ENCODE results near the gene CIPC.

CIPC gene, protein sequence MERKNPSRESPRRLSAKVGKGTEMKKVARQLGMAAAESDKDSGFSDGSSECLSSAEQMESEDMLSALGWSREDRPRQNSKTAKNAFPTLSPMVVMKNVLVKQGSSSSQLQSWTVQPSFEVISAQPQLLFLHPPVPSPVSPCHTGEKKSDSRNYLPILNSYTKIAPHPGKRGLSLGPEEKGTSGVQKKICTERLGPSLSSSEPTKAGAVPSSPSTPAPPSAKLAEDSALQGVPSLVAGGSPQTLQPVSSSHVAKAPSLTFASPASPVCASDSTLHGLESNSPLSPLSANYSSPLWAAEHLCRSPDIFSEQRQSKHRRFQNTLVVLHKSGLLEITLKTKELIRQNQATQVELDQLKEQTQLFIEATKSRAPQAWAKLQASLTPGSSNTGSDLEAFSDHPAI

DNA sequence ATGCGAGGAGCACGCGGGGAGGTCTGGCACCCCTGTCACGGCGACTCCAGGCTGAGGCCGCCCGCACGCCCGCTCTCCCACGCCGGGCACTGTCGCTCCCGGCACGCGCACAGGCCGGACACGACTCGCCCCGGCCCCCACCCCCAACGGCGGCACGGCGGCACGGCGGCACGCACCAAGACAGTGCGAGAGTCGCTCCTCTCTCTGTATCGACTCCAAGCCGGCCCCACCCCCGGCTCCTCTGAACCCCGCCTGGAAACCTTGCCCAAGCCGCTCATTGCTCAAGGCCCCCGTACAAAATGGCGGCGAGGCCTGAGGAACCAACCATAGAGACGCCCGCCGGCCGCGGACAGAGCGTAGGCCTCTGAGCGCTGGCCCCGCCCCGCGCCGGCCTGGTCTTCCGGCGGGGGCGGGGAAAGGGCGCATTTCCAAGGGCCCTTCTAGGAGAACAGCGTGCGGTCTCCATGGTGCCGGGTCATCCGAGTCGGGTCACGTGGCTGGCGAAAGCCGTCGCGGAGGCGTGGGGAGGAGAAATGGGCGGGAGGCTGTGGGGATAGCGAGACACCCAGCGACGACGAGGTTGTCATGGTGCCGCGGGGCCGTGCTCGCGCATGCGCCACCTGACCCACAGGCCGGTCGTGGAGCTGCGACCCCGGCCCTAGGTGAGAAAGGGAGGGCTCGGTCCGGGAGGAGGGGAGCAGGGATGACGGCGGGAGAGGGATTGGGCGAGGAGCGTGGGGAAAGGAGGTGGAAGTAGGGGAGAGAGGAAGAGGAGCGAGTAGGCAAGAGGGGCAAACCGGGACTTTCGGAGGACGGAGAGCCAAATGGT, at the start of gene CIPC:
Gene CIPC (plus strand): TSS at position 559 of the 829 bp plus-strand sequence. CDS start 7,451 bp downstream, outside the sequence.
- DNase-seq (ENCODE audit: low spot score), result peak; percentile 99

DNA sequence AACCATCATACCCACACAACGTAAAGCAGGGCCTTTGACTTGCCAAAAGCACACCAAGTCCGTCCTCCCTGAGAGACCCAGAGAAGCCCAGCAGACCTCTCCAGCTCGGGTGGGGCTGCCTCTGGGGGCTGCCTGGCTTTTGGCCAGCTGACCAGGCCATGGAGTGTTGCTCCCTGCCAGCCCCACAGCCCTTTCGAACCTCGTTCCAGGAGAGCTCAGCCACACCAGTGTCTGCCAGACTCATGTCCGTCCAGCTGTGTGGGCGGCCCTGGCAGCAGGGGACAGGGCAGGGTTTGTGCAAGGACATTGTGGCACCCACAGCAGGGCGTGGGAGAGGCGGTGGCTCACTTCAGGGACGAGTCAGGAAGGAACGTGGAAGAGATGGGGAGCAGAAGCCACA, 46.9 kb upstream of the CIPC start:
- peak; percentile 51 for DNase-seq (ENCODE audit: low spot score)

DNA sequence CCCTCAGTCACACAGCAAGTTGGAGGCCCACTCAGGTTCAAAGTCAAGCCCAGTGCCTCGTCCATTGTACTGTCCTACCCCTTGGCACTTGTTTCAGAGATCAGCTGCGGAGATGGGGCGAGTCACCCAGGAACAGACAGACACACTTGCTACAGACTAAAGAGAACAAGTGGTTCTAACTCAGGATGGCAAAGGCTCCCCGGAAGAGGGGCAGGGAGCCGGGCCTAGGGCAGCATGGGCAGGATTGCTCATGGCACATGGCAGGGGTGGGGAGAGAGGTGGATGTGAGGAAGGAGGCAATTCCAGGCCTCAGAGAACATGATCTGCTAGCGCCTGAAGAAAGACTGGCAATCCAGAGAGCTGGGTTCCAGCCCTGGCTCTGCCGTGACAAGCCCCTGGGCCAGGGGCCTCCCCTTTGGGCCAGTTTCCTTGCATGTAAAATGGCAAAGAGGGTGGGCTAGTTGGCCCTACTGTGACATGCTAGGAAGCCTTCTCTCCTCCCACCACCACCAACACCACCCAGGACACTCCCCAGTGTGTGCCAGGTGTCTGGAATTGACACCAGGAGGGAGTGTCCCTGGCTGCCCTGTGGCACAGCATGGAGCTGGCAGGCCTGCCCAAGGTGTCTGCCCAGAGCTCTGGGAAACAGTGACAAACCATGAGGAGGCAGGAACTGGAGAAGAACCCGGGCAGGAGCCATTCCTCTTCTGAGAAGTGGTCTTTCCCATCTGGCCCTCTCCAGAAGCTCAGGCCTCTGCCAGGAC, 45.6 kb upstream of the CIPC start:
- no peak for DNase-seq (ENCODE audit: low spot score)

DNA sequence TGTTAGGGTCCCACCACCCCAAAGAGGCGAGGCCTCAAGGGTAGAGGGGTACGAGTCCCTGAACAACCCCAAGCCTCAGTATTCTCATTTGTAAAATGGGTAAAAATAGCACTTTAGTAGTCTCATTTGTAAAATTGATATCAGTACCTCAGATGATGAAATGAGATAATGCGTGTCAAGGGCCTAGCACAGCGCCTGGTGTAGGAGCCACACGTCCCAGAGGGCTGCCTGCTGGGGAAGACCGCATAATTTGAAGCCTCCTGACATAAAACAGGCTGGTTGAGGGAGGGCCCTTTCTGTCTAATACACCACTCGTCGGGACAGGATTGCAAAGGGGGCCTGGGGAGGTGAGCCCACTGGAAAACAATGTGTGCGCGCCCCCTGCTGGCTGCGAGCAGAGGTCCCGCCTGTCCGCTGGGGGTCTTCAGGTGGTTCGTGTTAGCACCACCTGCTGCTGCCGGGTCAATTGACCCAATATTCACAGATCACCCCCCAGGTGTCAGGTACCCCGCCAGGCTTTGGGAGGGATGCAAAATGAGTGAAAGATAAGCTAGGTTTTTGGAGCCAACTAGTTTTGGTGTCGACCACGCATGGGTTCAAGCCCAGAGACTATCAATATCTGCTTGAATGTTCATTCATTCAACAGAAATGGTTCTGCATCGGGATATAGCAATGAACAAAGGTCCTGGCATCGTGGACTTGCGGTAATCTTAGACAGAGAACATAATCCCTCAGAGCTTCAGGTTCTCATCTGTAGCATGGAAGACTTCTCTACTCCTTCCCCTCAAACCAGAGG, 44.8 kb upstream of the CIPC start:
- DNase-seq (ENCODE audit: low spot score), result peak; percentile 74

DNA sequence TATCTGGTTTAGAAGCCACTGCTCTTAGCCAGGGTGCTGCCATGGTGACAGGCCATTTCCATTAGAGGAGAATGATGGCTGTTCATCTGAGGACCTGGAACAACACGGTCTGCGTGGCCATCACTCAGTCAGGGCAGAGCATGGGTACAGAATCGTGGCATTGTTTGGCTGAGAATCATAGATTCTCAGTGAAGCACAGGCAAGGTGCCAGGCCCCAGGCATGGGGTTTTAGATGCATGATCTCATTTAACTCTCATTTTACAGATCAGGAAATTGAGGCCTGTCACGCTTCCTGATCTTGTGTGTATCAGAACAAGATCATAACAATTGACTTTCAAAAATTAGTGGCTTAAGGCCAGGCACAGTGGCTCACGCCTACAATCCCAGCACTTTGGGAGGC, 42.8 kb upstream of the CIPC start:
- DNase-seq (ENCODE audit: low spot score), result no peak

DNA sequence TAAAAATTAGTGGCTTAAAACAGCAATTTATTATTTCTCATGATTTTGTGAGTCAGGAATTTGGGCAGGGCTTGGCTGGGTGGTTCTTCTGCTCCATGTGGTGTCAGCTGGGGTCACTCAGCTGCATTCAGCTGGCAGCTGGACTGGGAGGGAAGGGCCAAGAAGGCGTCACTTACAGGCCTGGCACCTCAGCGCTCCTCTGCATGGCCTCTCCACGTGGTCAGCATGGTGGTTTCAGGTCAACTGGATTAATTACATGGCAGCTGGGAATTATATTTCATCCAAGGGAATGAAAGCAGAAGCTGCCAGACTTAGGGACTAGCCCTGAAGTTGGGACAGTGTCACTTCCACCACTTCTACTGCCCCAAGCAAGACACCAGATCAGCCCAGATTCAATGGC, 42.1 kb upstream of the CIPC start:
- no peak for DNase-seq (ENCODE audit: low spot score)

DNA sequence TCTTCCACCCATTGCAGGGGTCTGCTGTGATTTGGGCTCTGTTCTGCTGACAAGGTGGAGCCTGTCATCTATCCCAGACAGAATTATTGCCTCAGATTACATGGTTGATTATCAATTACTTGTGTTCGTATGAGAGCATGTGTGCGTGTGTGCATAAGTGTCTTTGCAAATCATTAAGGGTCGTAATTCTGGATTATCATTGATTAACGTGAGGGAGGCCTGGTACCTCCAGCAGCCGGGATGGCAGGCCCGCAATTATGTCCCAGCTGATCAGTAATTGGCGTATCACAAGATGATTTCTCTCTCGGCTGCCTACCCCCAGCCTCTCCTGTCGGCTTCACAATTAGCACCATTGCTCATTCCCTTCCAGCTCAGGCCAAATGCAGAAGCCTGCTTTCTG, 39.9 kb upstream of the CIPC start:
- no peak for DNase-seq (ENCODE audit: low spot score)

DNA sequence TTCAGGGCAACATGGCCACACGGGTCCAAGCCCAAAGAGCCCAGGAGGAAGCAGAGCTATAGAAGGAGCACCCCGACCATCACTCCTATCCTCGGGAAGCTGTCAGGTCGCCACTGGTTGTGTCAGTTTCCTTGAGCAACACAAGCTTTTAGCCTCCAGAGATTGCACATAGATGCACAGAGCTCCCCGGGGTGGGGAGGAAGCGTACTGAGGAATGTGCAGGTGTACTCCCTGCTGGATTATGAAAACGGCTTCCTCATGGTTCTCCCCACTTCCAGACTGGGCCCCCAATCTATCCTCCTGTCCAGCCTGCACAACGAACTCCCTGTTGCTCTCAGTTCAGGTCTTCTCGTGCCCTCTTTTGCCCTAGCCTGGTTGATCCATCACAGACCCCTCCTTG, 39.3 kb upstream of the CIPC start:
- no peak for DNase-seq (ENCODE audit: low spot score)

DNA sequence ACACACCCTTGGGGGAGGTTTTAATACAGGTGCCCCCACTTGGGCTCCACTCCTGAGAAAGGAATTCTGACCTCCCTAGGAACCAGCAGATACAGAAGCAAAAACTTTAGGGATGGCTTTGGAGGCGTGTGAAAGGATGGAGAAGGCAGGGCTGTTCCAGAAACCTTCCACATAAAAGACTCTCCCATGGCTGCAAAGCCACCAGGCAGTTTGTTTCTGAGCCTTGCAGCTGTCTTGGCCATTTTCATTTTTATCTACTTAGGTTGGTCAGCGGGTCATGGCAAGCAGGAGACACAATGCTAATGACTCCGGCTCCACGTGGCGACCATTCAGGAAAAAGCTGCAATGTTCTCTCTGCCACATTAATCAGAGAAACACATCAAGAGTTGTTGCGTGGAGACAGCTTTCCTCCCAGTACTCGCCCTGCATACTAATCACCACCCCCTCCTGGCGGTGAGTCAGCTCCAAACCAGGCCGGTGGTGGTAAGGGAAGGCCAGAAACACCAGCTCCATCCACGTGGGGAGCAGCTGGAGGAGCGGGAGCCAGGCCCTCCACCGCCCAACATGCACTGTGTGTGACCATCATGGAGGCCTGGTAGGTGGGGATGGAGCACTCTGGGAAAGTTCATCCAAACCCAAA, 38.7 kb upstream of the CIPC start:
- peak; percentile 94 for DNase-seq (ENCODE audit: low spot score)

DNA sequence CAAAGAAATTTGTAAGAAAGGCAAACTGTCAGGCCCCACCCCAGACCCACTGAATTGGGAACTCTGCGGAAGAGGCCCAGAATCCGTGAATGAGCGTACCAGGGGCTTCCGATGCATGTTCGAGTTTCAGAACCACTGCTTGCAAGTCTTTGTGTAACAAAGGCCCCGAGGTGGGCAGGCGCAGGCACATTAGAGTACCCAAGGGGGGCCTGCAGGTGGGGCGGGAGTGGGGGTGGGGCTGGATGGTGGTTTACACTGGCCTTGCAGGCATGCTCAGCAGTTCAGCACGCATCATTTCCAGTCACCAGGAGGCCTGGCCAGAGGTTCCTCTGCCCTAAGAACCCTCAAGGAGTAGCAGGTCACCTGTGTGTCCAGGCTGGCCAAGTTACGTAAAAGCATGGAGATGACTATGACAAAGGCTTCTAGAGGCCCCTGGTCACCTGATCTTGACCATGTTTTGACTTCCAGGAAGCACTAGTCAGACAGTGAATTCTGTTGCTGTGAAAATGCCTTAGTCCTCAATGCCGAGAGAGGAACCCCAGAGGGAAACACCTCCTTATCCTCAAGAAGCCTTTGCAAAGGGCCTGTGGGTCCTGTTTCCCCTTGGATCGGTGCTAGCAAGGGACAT, 36.3 kb upstream of the CIPC start:
- DNase-seq (ENCODE audit: low spot score), result no peak

DNA sequence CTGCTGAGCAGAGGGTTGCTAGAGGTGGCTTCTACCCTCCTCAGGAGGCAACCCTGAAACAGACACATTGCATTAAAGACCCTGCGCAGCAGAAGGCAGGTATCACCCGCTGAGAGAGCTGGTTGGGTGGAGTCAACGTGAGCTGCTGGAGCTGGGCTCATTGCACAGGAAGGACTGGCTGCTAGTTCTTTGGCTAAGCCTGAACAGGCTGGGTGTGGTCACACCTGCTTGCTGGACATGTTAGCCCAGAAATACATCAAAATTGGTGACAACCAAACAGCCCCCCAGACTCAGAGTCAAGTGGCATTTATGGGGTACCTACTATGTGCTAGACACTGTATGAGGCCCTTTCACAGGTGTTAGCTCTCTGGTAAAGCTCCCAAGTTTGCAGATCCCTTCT, 35.8 kb upstream of the CIPC start:
- no peak for DNase-seq (ENCODE audit: low spot score)

DNA sequence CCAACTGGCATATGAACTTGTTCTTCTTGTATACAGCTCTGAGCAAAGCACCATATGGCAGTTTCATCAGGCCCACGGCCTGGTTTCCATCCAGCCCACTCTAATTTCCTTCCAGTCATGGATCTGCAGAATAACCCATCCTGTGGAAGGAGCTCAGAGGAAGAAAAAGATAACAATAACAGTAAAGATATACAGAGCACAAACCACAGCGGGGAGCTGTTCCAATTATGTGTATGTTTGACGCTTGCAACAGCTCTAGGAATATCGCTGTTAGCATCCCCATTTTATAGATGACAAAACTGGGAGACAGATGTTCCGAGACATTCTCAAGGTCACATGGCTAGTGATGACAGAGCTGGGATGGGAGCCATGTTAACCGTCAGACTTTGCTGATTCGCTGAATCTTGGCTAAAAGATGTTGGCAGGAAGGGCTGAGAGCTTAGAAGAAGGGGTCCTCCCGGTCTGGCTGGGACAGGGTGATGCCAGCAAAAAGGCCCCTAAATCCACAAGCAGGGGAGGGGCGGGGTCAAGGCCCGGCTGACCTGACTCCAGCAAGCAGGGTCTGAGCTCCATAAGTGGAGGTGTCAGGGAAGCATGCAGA, 34.4 kb upstream of the CIPC start:
- DNase-seq (ENCODE audit: low spot score), result no peak

DNA sequence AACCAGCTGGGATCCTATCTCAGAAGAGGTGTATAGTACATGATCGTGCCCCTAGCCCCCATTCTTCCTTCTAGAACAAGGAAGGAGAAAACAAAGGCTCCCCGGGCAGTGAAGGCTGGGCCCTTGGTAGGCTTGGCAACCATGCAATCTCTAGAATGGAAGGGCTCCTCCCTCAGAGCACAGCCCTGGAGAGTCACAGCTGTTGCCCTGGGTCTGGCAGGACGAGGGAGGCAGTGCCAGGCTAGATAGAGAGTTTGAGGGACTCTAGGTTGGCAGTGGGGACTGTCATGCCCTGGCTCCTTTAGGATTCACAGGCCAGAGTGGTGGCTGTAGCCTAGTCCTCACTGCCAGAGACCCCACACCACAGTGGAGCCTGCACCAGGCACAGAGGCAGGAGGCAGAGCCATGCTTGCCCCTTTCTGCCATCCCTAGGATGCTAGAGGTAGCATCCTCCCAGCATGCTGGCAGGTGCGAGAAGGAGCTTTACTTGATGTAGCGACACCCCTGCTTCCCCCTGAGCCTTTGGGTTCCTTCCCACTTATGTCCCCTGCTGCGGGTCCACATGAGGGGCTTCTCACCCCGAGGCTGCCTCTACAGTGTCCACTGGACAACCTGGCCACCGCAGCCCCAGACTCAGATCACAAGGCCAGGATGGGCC, 33.4 kb upstream of the CIPC start:
- no peak for DNase-seq (ENCODE audit: low spot score)

DNA sequence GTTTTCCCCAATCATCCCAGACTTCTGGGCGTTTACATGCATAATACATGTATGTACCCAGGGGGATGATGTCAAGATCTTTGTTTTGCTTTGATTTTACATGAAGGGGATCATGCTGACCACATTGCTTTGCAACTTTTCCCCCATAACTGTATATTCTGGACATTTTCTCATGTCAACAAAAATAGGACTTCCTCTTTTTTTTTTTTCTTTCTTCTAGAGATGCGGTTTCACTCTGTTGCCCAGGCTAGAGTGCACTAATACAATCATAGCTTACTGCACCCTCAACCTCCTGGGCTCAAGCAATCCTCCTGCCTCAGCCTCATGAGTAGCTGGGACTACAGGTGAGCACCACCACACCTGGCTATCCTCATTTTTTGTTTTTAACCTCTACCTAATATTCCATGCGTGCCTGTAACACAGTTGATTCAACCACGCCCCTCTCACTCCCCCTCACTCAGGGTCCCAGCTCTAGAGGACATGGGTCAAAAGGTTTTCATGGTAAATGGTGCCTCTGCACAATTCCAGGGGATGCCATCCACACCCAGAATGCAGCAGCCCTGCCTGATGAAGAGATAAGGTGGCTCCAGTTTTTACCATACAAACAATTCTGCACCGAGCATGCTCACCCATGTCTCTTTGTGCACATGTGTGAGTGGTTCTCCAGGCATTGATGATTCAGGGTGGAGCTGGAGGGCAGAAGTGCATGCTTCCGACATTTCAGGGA, 32.0 kb upstream of the CIPC start:
- DNase-seq (ENCODE audit: low spot score), result no peak

DNA sequence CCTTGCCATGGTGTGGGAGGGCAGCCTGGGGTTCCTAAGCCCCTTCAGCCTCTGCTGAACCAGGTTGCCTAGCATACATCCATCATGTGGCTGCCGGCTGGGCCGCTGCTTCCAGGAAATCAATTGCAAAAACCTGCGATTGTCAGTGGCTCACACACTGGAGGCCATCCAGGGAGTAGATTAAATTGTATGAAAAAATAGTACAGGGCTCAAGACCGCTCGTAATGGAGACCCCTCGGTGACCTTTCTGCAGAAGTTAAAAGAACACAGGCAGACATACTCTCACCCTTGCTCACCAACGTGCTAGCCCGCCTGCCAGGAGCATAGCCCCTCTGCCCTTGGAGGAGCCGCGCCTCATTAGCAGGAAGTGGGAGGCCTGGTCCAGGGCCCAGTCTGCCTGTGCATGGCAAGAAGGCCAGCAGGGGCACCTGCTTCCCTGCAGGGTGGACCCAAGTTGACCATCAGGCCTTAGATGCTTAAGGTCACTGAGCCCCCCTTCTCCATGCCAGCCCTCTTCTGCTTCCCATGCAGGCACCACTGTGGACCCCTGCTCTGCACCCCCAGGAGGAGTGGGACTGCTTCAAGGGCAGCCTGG, 31.4 kb upstream of the CIPC start:
- DNase-seq (ENCODE audit: low spot score), result no peak

DNA sequence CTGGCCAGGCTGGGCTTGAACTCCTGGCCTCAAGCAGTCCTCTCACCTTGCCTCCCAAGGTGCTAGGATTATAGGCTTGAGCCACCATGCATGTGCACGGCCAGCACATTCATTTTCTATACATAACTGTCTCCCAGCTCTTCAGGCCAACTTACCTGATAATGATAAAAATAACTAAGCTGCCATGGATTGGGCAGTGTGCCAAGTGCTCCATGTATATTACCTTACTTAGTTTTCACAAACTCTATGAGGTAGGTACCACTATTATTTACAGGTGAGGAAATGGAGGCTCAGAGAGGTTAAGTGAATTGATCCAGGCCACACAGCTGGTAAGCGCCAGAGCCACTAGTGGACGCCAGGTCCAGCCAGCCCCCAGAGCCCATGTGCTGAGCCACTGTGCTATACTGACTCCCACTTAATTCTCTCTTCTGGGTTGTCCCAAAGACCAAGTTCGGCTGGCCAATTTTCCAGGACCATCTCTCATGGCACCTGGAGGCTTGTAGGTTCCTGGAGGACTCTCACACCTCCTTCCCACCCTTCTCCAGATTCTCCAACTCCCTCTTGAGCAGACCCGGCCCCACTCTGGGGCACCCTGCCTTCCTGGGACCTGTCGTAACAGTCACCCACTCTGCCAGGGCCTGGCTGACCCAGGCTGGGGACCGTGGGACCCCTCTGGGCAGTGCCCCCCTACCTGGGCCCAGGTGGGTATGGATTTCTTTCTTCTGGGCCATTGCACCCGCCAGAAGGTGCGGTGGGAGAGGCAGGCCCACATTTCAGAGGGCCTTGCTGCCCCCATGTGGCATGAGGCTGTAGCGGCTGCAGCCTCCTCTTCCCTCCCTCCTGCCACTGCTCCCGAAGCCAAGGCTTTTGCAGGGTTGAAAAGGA, 30.2 kb upstream of the CIPC start:
- peak; percentile 85 for DNase-seq (ENCODE audit: low spot score)

DNA sequence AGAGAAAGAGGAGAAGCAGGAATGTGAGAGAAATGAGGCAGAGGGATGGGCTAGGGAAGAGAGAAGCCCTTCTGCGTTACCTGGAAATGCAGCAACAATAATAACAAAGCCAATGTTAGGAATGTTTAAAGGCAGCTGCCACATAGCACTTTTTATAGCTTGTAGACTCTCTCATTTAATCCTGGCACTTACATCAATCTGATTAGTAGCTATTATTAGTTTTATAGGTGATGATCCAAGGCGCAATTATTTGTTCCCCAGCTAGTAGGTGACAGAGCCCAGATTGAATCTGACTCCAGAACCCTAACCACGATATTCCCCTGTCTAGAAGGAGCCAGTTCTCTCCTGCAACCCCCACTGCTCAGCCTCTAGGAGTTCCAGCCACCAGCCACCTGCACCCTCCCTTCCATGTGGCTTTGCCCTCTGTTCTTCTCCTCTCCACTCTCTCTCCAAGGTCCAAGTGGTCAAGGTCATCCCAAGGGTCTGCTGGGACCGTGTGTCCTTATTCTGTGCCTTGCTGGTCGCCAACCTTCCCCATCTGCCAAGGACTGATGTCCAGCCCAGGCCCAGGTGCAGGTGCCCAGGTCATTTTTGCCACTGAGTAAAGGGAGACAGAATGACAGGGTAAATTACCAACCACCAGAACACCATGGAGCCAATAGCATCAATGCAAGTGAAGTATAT, 29.4 kb upstream of the CIPC start:
- no peak for DNase-seq (ENCODE audit: low spot score)
